GM23338 (cell line): ENCODE data around the gene PSMD6. TPM values are rescaled to one million over a fixed set of nuclear protein-coding genes. Genes with fewer than 3 reads are reported as not detected.

Experiments used
- ATAC-seq: fragments of 200-7000 bp; cut with Tn5 transposase; 3 replicates; pipeline ENCODE4 v1.9.1; 2020
- DNase-seq: peaks from one replicate; pipeline ENCODE4 v3.0.0-alpha.2; 2015; ENCODE audit warnings: low spot score
- H2AFZ ChIP-seq: fragments of 200-600 bp; sonication (generic); 2 replicates; pipeline ENCODE4 v1.8.0; 2016; ENCODE audit warnings: antibody characterized with exemption, mild to moderate bottlenecking, moderate library complexity
- H3F3A ChIP-seq: fragments of 200-600 bp; sonication (generic); replicated peaks from 2 replicates; pipeline ENCODE4 v1.8.0; 2017; ENCODE audit warnings: antibody characterized with exemption, mixed run types, low read depth
- H3K27ac ChIP-seq: fragments of 200-600 bp; sonication (generic); 2 replicates; pipeline ENCODE4 v1.6.1; 2016; ENCODE audit warnings: low read depth
- H3K27me3 ChIP-seq: fragments of 200-600 bp; sonication (generic); 2 replicates; pipeline ENCODE4 v1.8.0; 2016; ENCODE audit warnings: mild to moderate bottlenecking, mixed run types, moderate library complexity; ENCODE audit not compliant: insufficient read depth
- H3K36me3 ChIP-seq: fragments of 200-600 bp; sonication (generic); 2 replicates; pipeline ENCODE4 v1.8.0; 2016; ENCODE audit warnings: mild to moderate bottlenecking; ENCODE audit not compliant: insufficient read depth
- H3K4me1 ChIP-seq: fragments of 200-600 bp; sonication (generic); 2 replicates; pipeline ENCODE4 v1.8.0; 2016; ENCODE audit warnings: mild to moderate bottlenecking, moderate library complexity; ENCODE audit not compliant: insufficient read depth
- H3K4me2 ChIP-seq: fragments of 200-600 bp; sonication (generic); 2 replicates; pipeline ENCODE4 v1.7.1; 2017; ENCODE audit warnings: mixed run types
- H3K4me3 ChIP-seq: fragments of 200-600 bp; sonication (generic); 2 replicates; pipeline ENCODE4 v1.6.1; 2016; ENCODE audit warnings: mixed run types
- H3K79me2 ChIP-seq: fragments of 200-600 bp; sonication (generic); replicated peaks from 2 replicates; pipeline ENCODE4 v1.8.0; 2017; ENCODE audit warnings: mild to moderate bottlenecking; ENCODE audit not compliant: insufficient read depth
- H3K9me2 ChIP-seq: fragments of 200-600 bp; sonication (generic); 2 replicates; pipeline ENCODE4 v1.8.0; 2017; ENCODE audit not compliant: insufficient read depth
- H4K20me1 ChIP-seq: fragments of 200-600 bp; sonication (generic); replicated peaks from 2 replicates; pipeline ENCODE4 v1.8.0; 2017; ENCODE audit warnings: mild to moderate bottlenecking; ENCODE audit not compliant: insufficient read depth
- H3K27ac Mint-ChIP-seq: 2 replicates; pipeline ENCODE4 v1.8.0; 2020; ENCODE audit warnings: inconsistent platforms, mild to moderate bottlenecking, moderate library complexity, mixed read lengths
- H3K27me3 Mint-ChIP-seq: 3 replicates; pipeline ENCODE4 v1.8.0; 2022; ENCODE audit warnings: low read depth, mild to moderate bottlenecking, moderate library complexity, mixed read lengths, inconsistent platforms; ENCODE audit not compliant: insufficient read depth, poor library complexity
- H3K36me3 Mint-ChIP-seq: 3 replicates; pipeline ENCODE4 v1.8.0; 2021; ENCODE audit warnings: low read depth, mild to moderate bottlenecking, inconsistent platforms, moderate library complexity, mixed read lengths
- H3K4me1 Mint-ChIP-seq: 3 replicates; pipeline ENCODE4 v1.8.0; 2020; ENCODE audit warnings: mild to moderate bottlenecking, inconsistent platforms, mixed read lengths
- H3K4me3 Mint-ChIP-seq: 3 replicates; pipeline ENCODE4 v1.8.0; 2021; ENCODE audit warnings: moderate library complexity, mild to moderate bottlenecking, inconsistent platforms, mixed read lengths
- H3K9me3 Mint-ChIP-seq: 3 replicates; pipeline ENCODE4 v1.8.0; 2020; ENCODE audit warnings: moderate library complexity, mild to moderate bottlenecking, inconsistent platforms, mixed read lengths
- CREB1 ChIP-seq: fragments of 250-450 bp; sonication (Bioruptor Pico); IDR thresholded peaks from 2 replicates; pipeline ENCODE4 v1.5.0; 2020; ENCODE audit warnings: low read depth, mild to moderate bottlenecking, moderate library complexity
- EZH2 ChIP-seq: fragments of 200-600 bp; sonication (generic); IDR thresholded peaks from one replicate; pipeline ENCODE4 v1.8.0; 2017; ENCODE audit warnings: antibody characterized with exemption, mild to moderate bottlenecking, low read depth; ENCODE audit not compliant: unreplicated experiment
- EZH2phosphoT487 ChIP-seq: fragments of 200-600 bp; sonication (generic); IDR thresholded peaks from one replicate; pipeline ENCODE4 v1.8.1; 2018; ENCODE audit warnings: antibody characterized with exemption; ENCODE audit not compliant: unreplicated experiment
- POLR2AphosphoS5 ChIP-seq: IDR thresholded peaks from 2 replicates; pipeline ENCODE4 v1.6.1; 2016; ENCODE audit warnings: antibody characterized with exemption, low read depth
- ZNF331 ChIP-seq: fragments of 250-450 bp; sonication (Bioruptor Pico); IDR thresholded peaks from 2 replicates; pipeline ENCODE4 v1.5.0; 2020; ENCODE audit warnings: low read depth, mild to moderate bottlenecking, moderate library complexity
- polyA plus RNA-seq: library from polyadenylated mRNA; unstranded; fragments of >200 nt; fragmentation: Nextera tagmentation; extraction: Ambion mirVana; gene quantifications from 2 replicates; pipeline ENCODE4 v1.2.1, GENCODE V29; 2016
- total RNA-seq: library from RNA; depleted of rRNA; stranded (reverse); fragments of >200 nt; shearing (Covaris generic); gene quantifications from 2 replicates; pipeline ENCODE4 v1.2.3, GENCODE V29; 2014
- TF ChIP-seq, protein P1 (sequence below): IDR thresholded peaks from 2 replicates; pipeline ENCODE4 v1.6.1; 2016; ENCODE audit warnings: antibody characterized with exemption
- TF ChIP-seq, protein P2 (sequence below), 2 experiments: fragments of 200-600 bp in 1 of 2; sonication (generic) in 1 of 2; conservative IDR thresholded peaks; 2 replicates each; pipeline versions ENCODE4 v1.5.1 to v1.6.1; 2016 to 2017; ENCODE audit warnings: antibody characterized with exemption in 2 of 2, low read depth in 2 of 2, mild to moderate bottlenecking in 2 of 2, moderate library complexity in 1 of 2

Gene PSMD6
- total and polyA plus RNA-seq, 2 experiments from 2014 or later: 98.1 to 205 TPM

DNA sequence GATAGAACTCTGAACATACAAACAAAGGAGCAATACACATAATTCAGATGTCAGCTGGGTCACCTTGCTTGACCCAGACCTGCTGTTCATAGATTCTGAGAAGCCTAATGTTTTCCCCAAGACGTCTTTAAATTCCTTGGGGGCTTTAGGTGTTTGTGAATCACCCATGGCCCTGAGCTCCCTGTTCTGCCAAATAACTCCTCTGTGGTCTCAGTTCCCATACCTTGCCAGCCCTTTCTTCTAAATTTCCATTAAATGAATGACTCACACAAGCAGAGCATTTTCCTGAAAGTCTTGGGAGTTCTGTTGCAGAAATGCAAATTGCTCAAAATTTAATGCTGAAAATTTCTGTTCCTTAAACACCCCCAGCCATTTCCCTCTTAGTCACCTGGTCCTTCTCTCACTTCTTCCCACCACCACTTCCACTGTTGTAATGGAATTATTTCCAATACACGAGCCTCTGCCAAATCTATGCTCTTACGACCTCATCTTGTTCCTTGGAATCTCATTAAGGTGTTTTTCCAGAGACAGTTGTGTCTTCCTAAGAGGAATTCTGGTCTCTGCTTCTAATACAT is 33.4 kb upstream of the PSMD6 start:
- H3K4me3 ChIP-seq: no peak overlapping the region
- no peak overlapping the region for H3K4me2 ChIP-seq
- Mint-ChIP-seq H3K9me3 (no peaks in the 10 kb centered on the region), H3K27me3 (no peaks in the 10 kb centered on the region), H3K27ac (no peak overlapping the region), H3K4me1 (peaks cover 3% of the 10 kb centered on the region; the same call in 2 of the 3 replicates), H3K4me3 (no peak overlapping the region), H3K36me3 (no peaks in the 10 kb centered on the region)
- no peak overlapping the region for H3K27ac ChIP-seq
- DNase-seq: no peak
- H3F3A ChIP-seq: no peaks in the 10 kb centered on the region
- no peaks in the 10 kb centered on the region for H3K27me3 ChIP-seq
- H3K4me1 ChIP-seq: 0 out of 2 replicates have a peak, but pooled peaks cover 8% of the 10 kb centered on the region
- no peaks in the 10 kb centered on the region for H3K79me2 ChIP-seq
- H4K20me1 ChIP-seq: no peaks in the 10 kb centered on the region
- TF ChIP-seq, protein P1, sequence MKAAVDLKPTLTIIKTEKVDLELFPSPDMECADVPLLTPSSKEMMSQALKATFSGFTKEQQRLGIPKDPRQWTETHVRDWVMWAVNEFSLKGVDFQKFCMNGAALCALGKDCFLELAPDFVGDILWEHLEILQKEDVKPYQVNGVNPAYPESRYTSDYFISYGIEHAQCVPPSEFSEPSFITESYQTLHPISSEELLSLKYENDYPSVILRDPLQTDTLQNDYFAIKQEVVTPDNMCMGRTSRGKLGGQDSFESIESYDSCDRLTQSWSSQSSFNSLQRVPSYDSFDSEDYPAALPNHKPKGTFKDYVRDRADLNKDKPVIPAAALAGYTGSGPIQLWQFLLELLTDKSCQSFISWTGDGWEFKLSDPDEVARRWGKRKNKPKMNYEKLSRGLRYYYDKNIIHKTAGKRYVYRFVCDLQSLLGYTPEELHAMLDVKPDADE: no peak
- TF ChIP-seq CREB1 (CRISPR knock-in tag) (no peak), EZH2phosphoT487 (no peak), EZH2 (no peak)
- no peaks in the 10 kb centered on the region for H3K36me3 ChIP-seq
- H3K9me2 ChIP-seq: no peaks in the 10 kb centered on the region
- ATAC-seq: no peak
- no peak overlapping the region for H2AFZ ChIP-seq

DNA sequence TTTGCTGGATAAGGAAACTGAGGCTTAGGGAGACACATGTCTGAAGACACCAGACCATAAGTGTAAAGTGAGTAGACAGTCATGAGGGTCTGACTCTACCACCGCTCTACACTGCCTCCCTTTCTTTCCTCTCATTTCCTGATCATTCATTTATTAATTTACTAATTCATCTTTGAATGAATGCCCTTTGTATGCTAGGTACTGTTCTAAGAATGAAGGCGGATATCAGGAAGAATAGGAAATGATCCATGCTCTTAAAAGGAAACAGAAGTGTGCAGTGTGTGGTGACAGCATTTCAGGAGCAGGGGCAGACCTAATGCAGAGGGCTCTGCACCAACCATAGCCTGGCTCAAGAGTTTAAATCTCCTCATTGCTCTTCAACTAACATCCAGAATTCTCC is 31.8 kb upstream of the PSMD6 start:
- Mint-ChIP-seq H3K27me3 (no peaks in the 10 kb centered on the region), H3K4me3 (no peak overlapping the region), H3K9me3 (no peaks in the 10 kb centered on the region), H3K27ac (no peak overlapping the region), H3K4me1 (peaks cover 3% of the 10 kb centered on the region; the same call in 2 of the 3 replicates), H3K36me3 (no peaks in the 10 kb centered on the region)
- Histone ChIP-seq H3K4me3 (no peak overlapping the region), H2AFZ (no peak overlapping the region), H3K9me2 (no peaks in the 10 kb centered on the region), H3K4me2 (no peak overlapping the region), H3K27me3 (no peaks in the 10 kb centered on the region), H3K79me2 (no peaks in the 10 kb centered on the region), H3K36me3 (no peaks in the 10 kb centered on the region), H4K20me1 (no peaks in the 10 kb centered on the region), H3K4me1 (0 out of 2 replicates have a peak, but pooled peaks cover 7% of the 10 kb centered on the region), H3F3A (no peaks in the 10 kb centered on the region), H3K27ac (no peak overlapping the region)
- TF ChIP-seq POLR2AphosphoS5 (no peak), ZNF331 (CRISPR knock-in tag) (no peak), EZH2phosphoT487 (no peak)
- TF ChIP-seq, protein P1: no peak
- TF ChIP-seq, protein P2, sequence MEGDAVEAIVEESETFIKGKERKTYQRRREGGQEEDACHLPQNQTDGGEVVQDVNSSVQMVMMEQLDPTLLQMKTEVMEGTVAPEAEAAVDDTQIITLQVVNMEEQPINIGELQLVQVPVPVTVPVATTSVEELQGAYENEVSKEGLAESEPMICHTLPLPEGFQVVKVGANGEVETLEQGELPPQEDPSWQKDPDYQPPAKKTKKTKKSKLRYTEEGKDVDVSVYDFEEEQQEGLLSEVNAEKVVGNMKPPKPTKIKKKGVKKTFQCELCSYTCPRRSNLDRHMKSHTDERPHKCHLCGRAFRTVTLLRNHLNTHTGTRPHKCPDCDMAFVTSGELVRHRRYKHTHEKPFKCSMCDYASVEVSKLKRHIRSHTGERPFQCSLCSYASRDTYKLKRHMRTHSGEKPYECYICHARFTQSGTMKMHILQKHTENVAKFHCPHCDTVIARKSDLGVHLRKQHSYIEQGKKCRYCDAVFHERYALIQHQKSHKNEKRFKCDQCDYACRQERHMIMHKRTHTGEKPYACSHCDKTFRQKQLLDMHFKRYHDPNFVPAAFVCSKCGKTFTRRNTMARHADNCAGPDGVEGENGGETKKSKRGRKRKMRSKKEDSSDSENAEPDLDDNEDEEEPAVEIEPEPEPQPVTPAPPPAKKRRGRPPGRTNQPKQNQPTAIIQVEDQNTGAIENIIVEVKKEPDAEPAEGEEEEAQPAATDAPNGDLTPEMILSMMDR (conservative IDR thresholded peaks at IDR 0.05; ENCODE audit: low read depth in 2 of 2): no peak
- ATAC-seq (no peak), DNase-seq (no peak)
